HepG2 (cell line): ENCODE measurements around the gene SLC9C2. TPM values are rescaled to one million over a fixed set of nuclear protein-coding genes. Genes with fewer than 3 reads are reported as not detected.
"Not testable (repeated sequence)": the region's sequence is repeated elsewhere in the genome, so short reads cannot be mapped to it uniquely, and the experiment has no call there.

ENCODE experiments used
- ATAC-seq: fragments of 200-7000 bp; cut with Tn5 transposase; 3 replicates; pipeline ENCODE4 v1.9.1; 2020; ENCODE audit warnings: mild to moderate bottlenecking, moderate library complexity
- BruUV-seq: library from RNA; stranded (reverse); fragments of 400-500 nt; replicated peaks from 2 replicates; lab custom pipeline; 2021; lab: Mats Ljungman, UMichigan
- CTCF ChIA-PET: fragments of 300-600 bp; formaldehyde crosslinking; extraction: SDS; loops from one replicate; lab custom pipeline; 2021; ENCODE audit warnings: low total read pairs, inconsistent platforms, low intra/inter-chr PET ratio; lab: Yijun Ruan, JAX
- POLR2A ChIA-PET: fragments of 350-600 bp; sonication (Branson Sonifier 250); formaldehyde crosslinking; loops from one replicate; lab custom pipeline; 2020; ENCODE audit warnings: antibody characterized with exemption, inconsistent platforms; lab: Yijun Ruan, JAX
- DNase-seq: peaks from one replicate; pipeline ENCODE4 v3.0.0-alpha.2; 2015; ENCODE audit warnings: low spot score
- FAIRE-seq: peaks from 3 replicates; lab custom pipeline; 2011; peaks lifted over from hg19 to GRCh38; lab: Jason Lieb, UNC
- H2AFZ ChIP-seq: one replicate; pipeline ENCODE4 v1.6.1; 2011; ENCODE audit warnings: low read length, inconsistent platforms
- H3K27ac ChIP-seq: fragments of 300-600 bp; 3 replicates; pipeline ENCODE4 v1.8.0; 2011; ENCODE audit warnings: mixed run types, mild to moderate bottlenecking, mixed read lengths, low read length, inconsistent platforms; ENCODE audit not compliant: insufficient read depth; ENCODE audit errors: extremely low read length
- H3K27me3 ChIP-seq, 2 experiments: fragments of 200-600 bp in 1 of 2; 2 replicates in 1 of 2; 3 replicates in 1 of 2; pipeline versions ENCODE4 v1.6.0 to v1.8.0; 2011; ENCODE audit warnings: low read length in 2 of 2, mild to moderate bottlenecking in 2 of 2, moderate library complexity in 2 of 2, inconsistent platforms in 1 of 2; ENCODE audit not compliant: insufficient read depth in 2 of 2, control insufficient read depth in 1 of 2
- H3K36me3 ChIP-seq, 2 experiments: fragments of 200-600 bp in 1 of 2; replicated peaks in 1 of 2; 2 replicates in 1 of 2; 3 replicates in 1 of 2; pipeline versions ENCODE4 v1.5.1 to v1.8.0; 2011; ENCODE audit warnings: low read length in 2 of 2, inconsistent platforms in 1 of 2; ENCODE audit not compliant: insufficient read depth in 2 of 2, control insufficient read depth in 1 of 2
- H3K4me1 ChIP-seq: 2 replicates; pipeline ENCODE4 v1.5.1; 2012; ENCODE audit warnings: low read length, inconsistent platforms; ENCODE audit not compliant: insufficient read depth
- H3K4me2 ChIP-seq: 2 replicates; pipeline ENCODE4 v1.6.0; 2011; ENCODE audit warnings: low read depth, low read length, inconsistent platforms
- H3K4me3 ChIP-seq, 3 experiments: fragments of 200-600 bp in 1 of 3; sonication (generic), shearing (Covaris generic) in 1 of 3; replicated peaks in 1 of 3; 2 replicates each; pipeline ENCODE4 v1.5.1; 2011 to 2016; ENCODE audit warnings: low read length in 3 of 3, inconsistent platforms in 2 of 3, low read depth in 2 of 3, mild to moderate bottlenecking in 2 of 3, control low read depth in 1 of 3, mixed read lengths in 1 of 3; ENCODE audit not compliant: insufficient read depth in 1 of 3
- H3K79me2 ChIP-seq: one replicate; pipeline ENCODE4 v1.6.1; 2011; ENCODE audit warnings: low read length, inconsistent platforms; ENCODE audit not compliant: insufficient read depth
- H3K9ac ChIP-seq: 2 replicates; pipeline ENCODE4 v1.6.0; 2011; ENCODE audit warnings: mild to moderate bottlenecking, low read depth, low read length, inconsistent platforms; ENCODE audit not compliant: insufficient read depth
- H3K9me3 ChIP-seq: 2 replicates; pipeline ENCODE4 v1.5.1; 2012; ENCODE audit warnings: mild to moderate bottlenecking, low read length
- H4K20me1 ChIP-seq: 2 replicates; pipeline ENCODE4 v1.6.0; 2011; ENCODE audit warnings: inconsistent platforms, mild to moderate bottlenecking, low read length, moderate library complexity; ENCODE audit not compliant: insufficient read depth
- ATF7 ChIP-seq, 2 experiments: fragments of 450-650 bp in 1 of 2; sonication (generic) in 1 of 2; formaldehyde crosslinking in 1 of 2; IDR thresholded peaks; 2 replicates each; pipeline versions ENCODE4 v1.4.0 to v1.6.1; 2016 to 2020; ENCODE audit warnings: antibody characterized with exemption in 1 of 2, mild to moderate bottlenecking in 1 of 2, missing genetic modification reagents in 1 of 2
- CREB1 ChIP-seq, 2 experiments: fragments of 450-650 bp in 1 of 2; IDR thresholded peaks; 2 replicates each; pipeline ENCODE4 v1.6.1; 2016 to 2017; ENCODE audit warnings: control low read depth in 1 of 2, mild to moderate bottlenecking in 1 of 2, missing compliant biosample characterization in 1 of 2, missing genetic modification characterization in 1 of 2
- DNMT3B ChIP-seq: conservative IDR thresholded peaks from 2 replicates; pipeline ENCODE4 v1.6.1; 2016; ENCODE audit warnings: missing biosample characterization, control low read depth
- IRX3 ChIP-seq: sonication (generic); formaldehyde crosslinking; IDR thresholded peaks from 2 replicates; pipeline ENCODE4 v1.8.1; 2023; ENCODE audit warnings: mild to moderate bottlenecking, low read depth, missing genetic modification reagents, borderline replicate concordance
- MAFK ChIP-seq, 2 experiments: IDR thresholded peaks in 1 of 2; conservative IDR thresholded peaks in 1 of 2; 2 replicates each; pipeline ENCODE4 v1.6.1; 2011; ENCODE audit warnings: improper control_type of control experiment in 2 of 2, low read length in 2 of 2
- SETDB1 ChIP-seq: sonication (generic); formaldehyde crosslinking; IDR thresholded peaks from 2 replicates; pipeline ENCODE4 v1.5.1; 2020; ENCODE audit warnings: missing genetic modification reagents, mild to moderate bottlenecking, borderline replicate concordance
- ZNF562 ChIP-seq: sonication (generic); formaldehyde crosslinking; IDR thresholded peaks from 2 replicates; pipeline ENCODE4 v1.8.0; 2022; ENCODE audit warnings: missing genetic modification reagents, borderline replicate concordance
- ZNF646 ChIP-seq: sonication (generic); formaldehyde crosslinking; IDR thresholded peaks from 2 replicates; pipeline ENCODE4 v1.9.0; 2021; ENCODE audit warnings: mild to moderate bottlenecking, missing genetic modification reagents
- WGBS: methylation state at CpG from one replicate; pipeline ENCODE4 v1.1.6; 2017; ENCODE audit warnings: low lambda C conversion rate; 5-methylcytosine and 5-hydroxymethylcytosine counted together
- in situ Hi-C: cut with HindIII; loops from 2 replicates; pipeline ENCODE4 v1.10.0; 2017; ENCODE audit warnings: low pct_unique_long_range_greater_than_20kb; ENCODE audit not compliant: extremely low pct_ligation_motif_present
- intact Hi-C: fragments of 100-400 bp; cut with micrococcal nuclease; formaldehyde crosslinking; loops from one replicate; pipeline ENCODE4 v1.10.0; 2022; ENCODE audit not compliant: unreplicated experiment
- polyA plus RNA-seq, 8 experiments: library from polyadenylated mRNA; depleted of rRNA in 3 of 8; stranded (reverse) in 7 of 8; unstranded in 1 of 8; fragments of >200 nt; fragmentation: Illumina TruSeq in 4 of 8; extraction: Trizol in 4 of 8; gene quantifications; 2 replicates each; pipeline versions ENCODE4 v1.2.1 to v1.2.3, GENCODE V29; 2011 to 2016; ENCODE audit warnings: low read depth in 4 of 8, missing spikeins in 1 of 8, mixed read lengths in 1 of 8; ENCODE audit not compliant: insufficient read depth in 1 of 8
- total RNA-seq, 5 experiments: library from RNA; depleted of rRNA; stranded (reverse); fragments of >200 nt; fragmentation: Illumina TruSeq; extraction: Trizol; gene quantifications; 2 replicates each; pipeline ENCODE4 v1.2.3, GENCODE V29; 2016; ENCODE audit warnings: low read depth in 1 of 5

The SLC9C2 gene
- total and polyA plus RNA-seq, 2 of the 13 experiments (the other 11 are each of a cell fraction or from before 2014, with no cell fraction given) = 0.03 TPM; not detected in 1

GRCh38 chr1:173637236-173638042 is 34.6 kb upstream of the SLC9C2 start:
- ATAC-seq, H3K9me3 ChIP-seq, H3K79me2 ChIP-seq, BruUV-seq, H2AFZ ChIP-seq, H3K27ac ChIP-seq, POLR2A ChIA-PET, H3K9ac ChIP-seq, intact Hi-C loops, H3K4me2 ChIP-seq, FAIRE-seq, DNase-seq, H3K4me3 ChIP-seq, H3K36me3 ChIP-seq, CTCF ChIA-PET, in situ Hi-C loops, H3K27me3 ChIP-seq, H4K20me1 ChIP-seq: not testable (repeated sequence)
- TF ChIP-seq ZNF562 (CRISPR knock-in tag) (peak; percentile 93), SETDB1 (peak; percentile 79; the same call in 1 of the 2 replicates)
- WGBS = 34% methylated on average over 6 of the region's 6 CpGs
- H3K4me1 ChIP-seq = peaks cover 13% of the 10 kb centered on the region

GRCh38 chr1:173635116-173635515 is 32.2 kb upstream of the SLC9C2 start, which contains the start of gene TEX50:
TSS of gene TEX50 (plus strand) at chr1:173635338. CDS start at chr1:173635522, 184 bp downstream.
- DNase-seq = no peak
- no peaks in the 10 kb centered on the region for H3K27me3 ChIP-seq
- peaks cover 9% of the 10 kb centered on the region; the same call in 1 of the 2 replicates for H3K9me3 ChIP-seq
- no TSS peak for BruUV-seq
- no peaks in the 10 kb centered on the region for H3K79me2 ChIP-seq
- no peak within 1 kb of the TSS for H2AFZ ChIP-seq
- no peak for FAIRE-seq
- ATAC-seq = no peak
- no peak within 1 kb of the TSS for H3K9ac ChIP-seq
- in situ Hi-C loops (no loop called here), intact Hi-C loops (no loop called here)
- WGBS = 0% methylated on average over 1 of the region's 1 CpG
- no peaks in the 10 kb centered on the region for H4K20me1 ChIP-seq
- no peak within 1 kb of the TSS for H3K27ac ChIP-seq
- no peaks in the 10 kb centered on the region for H3K36me3 ChIP-seq
- ChIA-PET POLR2A (no interaction called here), CTCF (no interaction called here)
- peaks cover 13% of the 10 kb centered on the region; the same call in 1 of the 2 replicates for H3K4me1 ChIP-seq
- H3K4me3 ChIP-seq = no peak within 1 kb of the TSS
- no peak within 1 kb of the TSS for H3K4me2 ChIP-seq
- TF ChIP-seq IRX3 (CRISPR knock-in tag) (no peak), ATF7 (IDR thresholded peaks at IDR 0.05) (0 out of 2 replicates have a peak, but pooled peaks have one; percentile 5), ATF7 (CRISPR knock-in tag; IDR thresholded peaks at IDR 0.05) (no peak), CREB1 (IDR thresholded peaks at IDR 0.05) (peak; percentile 62; the same call in 1 of the 2 replicates), CREB1 (CRISPR knock-in tag; IDR thresholded peaks at IDR 0.05) (no peak), DNMT3B (CRISPR knock-in tag) (no peak), ZNF646 (CRISPR knock-in tag) (no peak), MAFK (conservative IDR thresholded peaks at IDR 0.05 in 1 of 2, IDR thresholded peaks at IDR 0.05 in 1 of 2; ENCODE audit: low read length in 2 of 2) (peak in 1 of 2 experiments; percentile 45; a peak in 2 of 4 replicates)
